Urothelium cell line (cell line): ENCODE data around the gene CDRT15.
A peak's percentile ranks its signal among the peaks of the same experiment; 100 is the strongest.
"Not testable (repeated sequence)": the region's sequence is repeated elsewhere in the genome, so short reads cannot be mapped to it uniquely, and the experiment has no call there.

ENCODE experiments used
- DNase-seq: peaks from one replicate; pipeline ENCODE4 v3.0.0; 2011; ENCODE audit warnings: low spot score, mixed read lengths
- FAIRE-seq: peaks from 2 replicates; lab custom pipeline; 2011; peaks lifted over from hg19 to GRCh38; lab: Jason Lieb, UNC

CDRT15 gene

GRCh38 chr17:14209215-14209614, 27.4 kb downstream of the CDRT15 start:
- FAIRE-seq = no peak
- no peak for DNase-seq

- DNase-seq = no peak
- no peak for FAIRE-seq
Measured at GRCh38 chr17:14207791-14208190, 28.9 kb downstream of the CDRT15 start.

- DNase-seq (no peak), FAIRE-seq (no peak)
Measured at GRCh38 chr17:14206891-14207290, 29.8 kb downstream of the CDRT15 start.

GRCh38 chr17:14205992-14206461, 30.6 kb downstream of the CDRT15 start:
- peak; percentile 72 for DNase-seq
- FAIRE-seq = no peak

- DNase-seq = no peak
- FAIRE-seq = no peak
Measured at GRCh38 chr17:14205380-14205779, 31.3 kb downstream of the CDRT15 start.

- FAIRE-seq = no peak
- DNase-seq = no peak
Measured at GRCh38 chr17:14204546-14204945, 32.1 kb downstream of the CDRT15 start.

GRCh38 chr17:14204084-14204483, 32.6 kb downstream of the CDRT15 start:
- no peak for DNase-seq
- FAIRE-seq = no peak

- DNase-seq (no peak), FAIRE-seq (no peak)
Measured at GRCh38 chr17:14203388-14203787, 33.3 kb downstream of the CDRT15 start.

GRCh38 chr17:14202388-14203166, 34.1 kb downstream of the CDRT15 start:
- DNase-seq (no peak), FAIRE-seq (no peak)

- FAIRE-seq = no peak
- DNase-seq = no peak
Measured at GRCh38 chr17:14201988-14202380, 34.7 kb downstream of the CDRT15 start.

- FAIRE-seq = no peak
- DNase-seq = no peak
Measured at GRCh38 chr17:14201021-14201987, 35.4 kb downstream of the CDRT15 start.

GRCh38 chr17:14200354-14200753, 36.3 kb downstream of the CDRT15 start:
- DNase-seq = no peak
- no peak for FAIRE-seq

- no peak for FAIRE-seq
- no peak for DNase-seq
Measured at GRCh38 chr17:14199601-14200000, 37.1 kb downstream of the CDRT15 start.

GRCh38 chr17:14198575-14198974, 38.1 kb downstream of the CDRT15 start:
- FAIRE-seq (no peak), DNase-seq (no peak)

GRCh38 chr17:14198013-14198412, 38.6 kb downstream of the CDRT15 start:
- FAIRE-seq (no peak), DNase-seq (no peak)

- FAIRE-seq = no peak
- no peak for DNase-seq
Measured at GRCh38 chr17:14197586-14197985, 39.1 kb downstream of the CDRT15 start.

- DNase-seq (no peak), FAIRE-seq (no peak)
Measured at GRCh38 chr17:14197057-14197456, 39.6 kb downstream of the CDRT15 start.

GRCh38 chr17:14196377-14196997, 40.2 kb downstream of the CDRT15 start:
- no peak for FAIRE-seq
- DNase-seq = no peak

- DNase-seq, FAIRE-seq: not testable (repeated sequence)
Measured at GRCh38 chr17:14192636-14193344, 43.9 kb downstream of the CDRT15 start.

- not testable (repeated sequence) for FAIRE-seq, DNase-seq
Measured at GRCh38 chr17:14192039-14192438, 44.6 kb downstream of the CDRT15 start.
